ENCODE data around the gene PASK.

The PASK gene

GRCh38 chr2:241088791-241089732 lies 60.2 kb downstream of the PASK start:
- Histone ChIP-seq H3K27me3 (ENCODE audit: control insufficient read depth, insufficient read depth, low read length) (no peaks in the 10 kb centered on the region), H3K27ac (ENCODE audit: low read depth, low read length) (no peak overlapping the region), H3K4me3 (ENCODE audit: low read depth, low read length) (no peak overlapping the region), H3K9me3 (ENCODE audit: control insufficient read depth, insufficient read depth, low read length) (no peaks in the 10 kb centered on the region), H3K36me3 (ENCODE audit: control insufficient read depth, insufficient read depth, low read length) (peaks cover 65% of the 10 kb centered on the region), H3K4me1 (ENCODE audit: control insufficient read depth, insufficient read depth, low read length) (peaks cover 3% of the 10 kb centered on the region; the same call in 1 of the 2 replicates), H3K9ac (ENCODE audit: low read depth, low read length) (no peak overlapping the region)

GRCh38 chr2:241088376-241088775 lies 60.9 kb downstream of the PASK start:
- H3K4me1 ChIP-seq (ENCODE audit: control insufficient read depth, insufficient read depth, low read length): no peaks in the 10 kb centered on the region
- H3K4me3 ChIP-seq (ENCODE audit: low read depth, low read length): no peak overlapping the region
- peaks cover 58% of the 10 kb centered on the region for H3K36me3 ChIP-seq (ENCODE audit: control insufficient read depth, insufficient read depth, low read length)
- H3K9ac ChIP-seq (ENCODE audit: low read depth, low read length): no peak overlapping the region
- no peak overlapping the region for H3K27ac ChIP-seq (ENCODE audit: low read depth, low read length)
- no peaks in the 10 kb centered on the region for H3K9me3 ChIP-seq (ENCODE audit: control insufficient read depth, insufficient read depth, low read length)
- no peaks in the 10 kb centered on the region for H3K27me3 ChIP-seq (ENCODE audit: control insufficient read depth, insufficient read depth, low read length)

GRCh38 chr2:241087420-241088268 lies 61.6 kb downstream of the PASK start:
- Histone ChIP-seq H3K27me3 (ENCODE audit: control insufficient read depth, insufficient read depth, low read length) (no peaks in the 10 kb centered on the region), H3K9me3 (ENCODE audit: control insufficient read depth, insufficient read depth, low read length) (no peaks in the 10 kb centered on the region), H3K4me1 (ENCODE audit: control insufficient read depth, insufficient read depth, low read length) (no peaks in the 10 kb centered on the region), H3K9ac (ENCODE audit: low read depth, low read length) (no peak overlapping the region), H3K4me3 (ENCODE audit: low read depth, low read length) (no peak overlapping the region), H3K27ac (ENCODE audit: low read depth, low read length) (no peak overlapping the region), H3K36me3 (ENCODE audit: control insufficient read depth, insufficient read depth, low read length) (peaks cover 52% of the 10 kb centered on the region)

- Histone ChIP-seq H3K36me3 (ENCODE audit: control insufficient read depth, insufficient read depth, low read length) (peaks cover 37% of the 10 kb centered on the region), H3K4me3 (ENCODE audit: low read depth, low read length) (no peak overlapping the region), H3K27me3 (ENCODE audit: control insufficient read depth, insufficient read depth, low read length) (no peaks in the 10 kb centered on the region), H3K9ac (ENCODE audit: low read depth, low read length) (no peak overlapping the region), H3K9me3 (ENCODE audit: control insufficient read depth, insufficient read depth, low read length) (no peaks in the 10 kb centered on the region), H3K4me1 (ENCODE audit: control insufficient read depth, insufficient read depth, low read length) (no peaks in the 10 kb centered on the region), H3K27ac (ENCODE audit: low read depth, low read length) (no peak overlapping the region)
Measured at GRCh38 chr2:241084856-241085444, 64.3 kb downstream of the PASK start.

GRCh38 chr2:241083091-241083415 lies 66.2 kb downstream of the PASK start:
- no peak overlapping the region for H3K4me3 ChIP-seq (ENCODE audit: low read depth, low read length)
- H3K9me3 ChIP-seq (ENCODE audit: control insufficient read depth, insufficient read depth, low read length): no peaks in the 10 kb centered on the region
- H3K36me3 ChIP-seq (ENCODE audit: control insufficient read depth, insufficient read depth, low read length): peaks cover 19% of the 10 kb centered on the region
- no peak overlapping the region for H3K9ac ChIP-seq (ENCODE audit: low read depth, low read length)
- H3K27ac ChIP-seq (ENCODE audit: low read depth, low read length): no peak overlapping the region
- H3K4me1 ChIP-seq (ENCODE audit: control insufficient read depth, insufficient read depth, low read length): no peaks in the 10 kb centered on the region
- no peaks in the 10 kb centered on the region for H3K27me3 ChIP-seq (ENCODE audit: control insufficient read depth, insufficient read depth, low read length)

GRCh38 chr2:241082341-241083090 lies 66.8 kb downstream of the PASK start:
- H3K4me3 ChIP-seq (ENCODE audit: low read depth, low read length): no peak overlapping the region
- H3K27ac ChIP-seq (ENCODE audit: low read depth, low read length): no peak overlapping the region
- H3K9ac ChIP-seq (ENCODE audit: low read depth, low read length): no peak overlapping the region
- H3K9me3 ChIP-seq (ENCODE audit: control insufficient read depth, insufficient read depth, low read length): no peaks in the 10 kb centered on the region
- H3K4me1 ChIP-seq (ENCODE audit: control insufficient read depth, insufficient read depth, low read length): no peaks in the 10 kb centered on the region
- no peaks in the 10 kb centered on the region for H3K27me3 ChIP-seq (ENCODE audit: control insufficient read depth, insufficient read depth, low read length)
- peaks cover 14% of the 10 kb centered on the region for H3K36me3 ChIP-seq (ENCODE audit: control insufficient read depth, insufficient read depth, low read length)

GRCh38 chr2:241081643-241082340 lies 67.5 kb downstream of the PASK start:
- Histone ChIP-seq H3K9me3 (ENCODE audit: control insufficient read depth, insufficient read depth, low read length) (no peaks in the 10 kb centered on the region), H3K4me1 (ENCODE audit: control insufficient read depth, insufficient read depth, low read length) (no peaks in the 10 kb centered on the region), H3K4me3 (ENCODE audit: low read depth, low read length) (no peak overlapping the region), H3K27me3 (ENCODE audit: control insufficient read depth, insufficient read depth, low read length) (no peaks in the 10 kb centered on the region), H3K9ac (ENCODE audit: low read depth, low read length) (no peak overlapping the region), H3K36me3 (ENCODE audit: control insufficient read depth, insufficient read depth, low read length) (peaks cover 6% of the 10 kb centered on the region), H3K27ac (ENCODE audit: low read depth, low read length) (no peak overlapping the region)

GRCh38 chr2:241081190-241081642 lies 68.1 kb downstream of the PASK start:
- no peak overlapping the region for H3K9ac ChIP-seq (ENCODE audit: low read depth, low read length)
- H3K27ac ChIP-seq (ENCODE audit: low read depth, low read length): no peak overlapping the region
- no peaks in the 10 kb centered on the region for H3K9me3 ChIP-seq (ENCODE audit: control insufficient read depth, insufficient read depth, low read length)
- H3K36me3 ChIP-seq (ENCODE audit: control insufficient read depth, insufficient read depth, low read length): peaks cover under 1% of the 10 kb centered on the region; the same call in 1 of the 2 replicates
- no peaks in the 10 kb centered on the region for H3K4me1 ChIP-seq (ENCODE audit: control insufficient read depth, insufficient read depth, low read length)
- no peaks in the 10 kb centered on the region for H3K27me3 ChIP-seq (ENCODE audit: control insufficient read depth, insufficient read depth, low read length)
- no peak overlapping the region for H3K4me3 ChIP-seq (ENCODE audit: low read depth, low read length)

GRCh38 chr2:241080405-241081189 lies 68.7 kb downstream of the PASK start:
- H3K4me1 ChIP-seq (ENCODE audit: control insufficient read depth, insufficient read depth, low read length): no peaks in the 10 kb centered on the region
- no peaks in the 10 kb centered on the region for H3K9me3 ChIP-seq (ENCODE audit: control insufficient read depth, insufficient read depth, low read length)
- no peak overlapping the region for H3K9ac ChIP-seq (ENCODE audit: low read depth, low read length)
- no peaks in the 10 kb centered on the region for H3K36me3 ChIP-seq (ENCODE audit: control insufficient read depth, insufficient read depth, low read length)
- H3K27ac ChIP-seq (ENCODE audit: low read depth, low read length): no peak overlapping the region
- no peak overlapping the region for H3K4me3 ChIP-seq (ENCODE audit: low read depth, low read length)
- H3K27me3 ChIP-seq (ENCODE audit: control insufficient read depth, insufficient read depth, low read length): no peaks in the 10 kb centered on the region

All from HUES48 (cell line).